DMS153 (cell line): Measurements from ENCODE around the gene FAM114A1.
"Not testable (repeated sequence)": the region's sequence is repeated elsewhere in the genome, so short reads cannot be mapped to it uniquely, and the experiment has no call there.

Experiments
- DNase-seq: peaks from one replicate; lab custom pipeline; 2025; lab: John Stamatoyannopoulos, UW

FAM114A1 gene

GRCh38 chr4:38935391-38936073, 67.9 kb downstream of the FAM114A1 start:
- DNase-seq: no peak

DNA sequence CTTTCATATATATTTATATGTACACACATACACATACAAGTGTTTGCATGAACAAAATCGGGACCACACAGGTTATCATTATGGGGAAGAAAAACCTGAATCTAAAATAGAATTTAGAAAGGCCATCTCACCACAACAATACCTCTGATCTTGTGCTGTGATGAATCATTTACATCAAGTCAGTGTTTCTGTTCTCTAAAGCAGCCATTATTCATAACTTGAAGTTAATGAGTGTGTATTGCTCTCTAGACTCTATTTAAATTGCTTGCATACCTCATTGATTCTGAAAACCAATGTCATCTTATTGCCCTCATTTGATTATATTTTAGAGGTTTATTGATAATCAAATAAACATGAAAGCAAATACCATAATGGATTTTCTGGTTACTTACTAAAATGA, 71.6 kb downstream of the FAM114A1 start:
- DNase-seq: no peak

DNA sequence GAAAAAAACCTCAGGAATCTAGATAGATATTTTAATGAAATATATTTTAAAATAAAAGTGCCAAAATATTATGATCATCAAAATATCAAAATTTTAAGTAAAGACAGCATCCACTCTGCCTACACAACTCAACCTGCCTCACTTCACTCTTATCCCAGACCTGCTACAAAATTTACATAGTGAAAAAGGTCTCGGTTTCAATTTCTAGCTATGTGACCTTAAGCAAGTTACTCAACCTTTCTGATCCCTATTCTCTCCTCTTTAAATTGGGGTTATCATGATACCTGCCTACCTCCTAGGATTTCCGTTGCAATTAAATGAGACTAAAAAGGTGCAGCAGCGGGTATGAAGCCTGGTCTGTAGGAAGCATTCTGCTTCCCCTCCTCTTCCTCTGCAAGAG, 72.9 kb downstream of the FAM114A1 start:
- DNase-seq: no peak

DNA sequence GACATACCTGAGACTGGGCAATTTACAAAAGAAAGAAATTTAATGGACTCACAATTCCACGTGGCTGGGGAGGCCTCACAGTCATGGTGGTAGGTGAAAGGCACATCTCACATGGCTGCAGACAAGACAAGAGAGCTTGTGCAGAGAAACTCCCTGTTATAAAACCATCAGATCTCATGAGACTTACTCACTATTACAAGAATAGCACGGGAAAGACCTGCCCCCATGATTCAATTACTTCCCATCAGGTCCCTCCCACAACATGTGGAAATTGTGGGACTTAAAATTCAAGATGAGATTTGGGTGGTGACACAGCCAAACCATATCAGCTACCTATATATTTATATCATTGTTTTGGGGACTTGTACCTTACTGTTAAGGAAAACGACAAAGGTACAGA, 74.3 kb downstream of the FAM114A1 start:
- not testable (repeated sequence) for DNase-seq

- no peak for DNase-seq
Observed at GRCh38 chr4:38943343-38943742, 75.7 kb downstream of the FAM114A1 start.

DNA sequence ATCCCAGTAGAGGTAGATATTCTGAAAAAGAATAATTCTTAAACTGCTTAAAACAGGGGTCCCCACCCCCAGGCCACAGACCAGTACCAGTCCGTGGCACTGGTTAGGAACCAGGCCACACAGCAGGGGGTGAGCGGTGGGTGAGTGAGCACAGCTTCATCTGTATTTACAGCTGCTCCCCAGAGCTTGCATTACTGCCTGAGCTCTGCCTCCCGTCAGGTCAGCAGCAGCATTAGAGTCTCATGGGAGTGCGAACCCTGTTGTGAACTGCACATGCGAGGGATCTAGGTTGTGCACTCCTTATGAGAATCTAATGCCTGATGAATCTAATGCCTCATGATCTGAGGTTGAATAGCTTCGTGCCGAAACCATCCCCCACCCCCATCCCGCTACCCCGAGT, 76.8 kb downstream of the FAM114A1 start:
- no peak for DNase-seq

DNA sequence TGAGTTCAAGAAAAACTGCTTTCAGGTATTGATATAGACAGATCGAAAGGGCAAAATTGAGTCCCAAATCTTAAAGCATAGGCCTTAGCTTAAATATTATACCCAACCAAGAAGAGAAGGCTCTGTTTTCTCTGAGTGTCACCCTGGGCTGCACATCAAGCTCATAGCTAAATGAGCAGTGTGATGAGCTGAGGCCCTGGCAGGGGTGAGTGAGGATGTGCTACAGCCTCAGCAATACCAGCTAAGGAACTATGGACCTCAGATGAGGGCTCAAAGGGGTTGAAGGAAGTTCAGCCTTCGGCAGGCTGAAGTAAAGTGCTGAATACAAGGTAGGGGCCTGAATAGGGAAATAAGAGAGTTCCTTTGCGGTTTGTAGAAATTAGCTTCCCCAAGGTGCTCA, 79.3 kb downstream of the FAM114A1 start:
- DNase-seq: no peak

DNA sequence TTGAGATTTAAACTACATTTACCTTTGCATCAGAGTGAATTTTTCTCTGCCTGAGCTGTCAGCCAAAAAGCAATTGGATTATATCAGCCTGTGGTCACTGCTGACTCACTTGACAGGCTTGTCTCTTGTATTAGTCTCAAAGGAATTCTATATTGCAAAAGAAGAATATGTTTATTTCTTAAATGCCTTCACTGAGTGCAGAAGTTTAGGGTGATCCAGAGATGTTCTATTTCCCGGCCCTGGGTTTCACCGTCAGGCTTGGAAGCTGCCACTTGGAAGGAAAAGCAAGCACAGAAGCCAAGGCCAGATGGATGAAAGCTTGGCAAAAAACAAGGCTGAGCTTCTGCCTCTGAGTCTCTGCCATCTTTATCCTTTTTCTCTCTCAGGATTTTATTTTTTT, 80.9 kb downstream of the FAM114A1 start:
- DNase-seq: no peak

DNA sequence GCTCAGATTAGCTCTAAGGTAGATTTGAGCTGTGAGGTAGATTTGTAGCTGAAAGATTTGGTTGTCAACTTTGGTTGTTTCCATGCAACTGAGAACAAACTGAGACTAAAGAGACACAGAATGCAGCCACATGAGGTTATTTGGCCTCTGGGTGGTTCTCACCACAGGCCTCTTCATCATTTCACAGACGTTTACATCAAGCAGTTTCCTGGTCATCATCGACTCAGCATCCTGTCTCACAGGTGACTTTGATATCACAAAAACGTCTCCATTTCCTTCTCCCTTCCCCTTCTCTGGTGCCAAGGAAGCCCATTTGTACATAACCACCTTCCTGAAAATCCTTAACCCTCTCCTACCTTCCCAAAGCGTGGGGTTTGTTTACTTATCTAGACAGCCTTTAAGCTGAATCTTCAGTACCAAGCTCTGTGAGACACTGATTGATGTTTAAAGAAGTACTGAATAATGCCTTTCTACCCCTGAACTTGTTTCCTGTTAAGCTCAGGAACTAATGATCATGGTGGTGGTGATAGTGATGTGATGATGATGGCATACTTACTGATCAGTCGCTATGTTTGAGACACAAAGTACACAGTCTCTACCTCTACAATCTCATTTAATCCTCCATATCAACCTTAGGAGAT, 81.9 kb downstream of the FAM114A1 start:
- DNase-seq: no peak

DNA sequence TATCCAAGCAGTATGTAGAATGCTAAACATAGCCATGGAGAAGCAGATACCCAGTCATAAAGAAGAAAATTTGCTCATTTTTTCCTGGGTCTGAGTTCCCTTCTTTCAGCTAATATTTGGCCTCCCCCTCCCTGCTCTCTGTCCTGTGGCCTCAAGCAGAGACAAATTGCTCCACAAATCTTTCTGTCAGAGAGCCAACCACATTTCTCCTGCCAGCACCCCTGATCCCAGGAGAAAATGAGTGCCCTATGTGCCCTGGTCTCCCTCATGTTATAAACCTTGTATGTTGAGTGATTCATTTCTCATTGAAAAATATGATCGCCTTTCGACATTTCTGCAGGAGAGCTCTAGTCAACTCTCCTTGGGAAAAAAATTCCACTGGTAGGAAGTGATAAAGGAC, 82.6 kb downstream of the FAM114A1 start:
- DNase-seq: no peak

DNA sequence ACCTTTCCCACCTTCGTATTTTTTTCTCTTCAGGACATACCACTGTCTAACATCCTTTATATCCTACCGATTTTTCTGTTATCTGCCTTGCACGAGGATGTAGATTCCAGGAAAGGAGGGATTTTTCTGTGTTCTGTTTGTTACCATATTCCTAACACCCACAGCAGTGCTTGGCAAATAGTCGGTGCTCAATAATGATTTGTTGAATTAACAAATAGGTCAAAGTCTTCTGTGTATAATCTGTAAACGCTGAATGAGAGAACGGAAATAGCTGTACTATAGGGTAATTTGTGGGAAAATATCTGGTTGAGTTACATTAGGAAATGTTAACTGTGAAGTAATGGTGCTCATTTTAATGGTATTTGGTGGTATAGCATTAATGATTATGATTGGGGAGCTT, 83.1 kb downstream of the FAM114A1 start:
- no peak for DNase-seq

DNA sequence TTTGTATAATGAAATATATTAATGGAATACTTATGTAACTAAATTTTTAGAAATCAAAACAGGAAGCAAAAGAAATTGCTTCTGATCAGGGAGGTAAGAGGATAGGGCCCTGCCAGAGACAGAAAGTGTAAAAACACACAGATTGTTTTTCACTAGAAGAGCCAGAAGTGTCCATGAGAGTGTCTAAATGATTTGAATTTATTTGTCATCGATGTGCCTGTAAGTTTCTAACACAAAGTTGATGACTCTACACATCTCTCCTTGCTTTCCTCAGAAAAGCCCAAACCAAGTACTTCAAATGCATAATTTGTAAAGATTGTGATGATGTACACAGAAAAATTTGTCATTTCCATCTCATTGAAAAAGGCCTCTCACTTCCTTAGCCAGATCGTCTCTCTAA, 84.0 kb downstream of the FAM114A1 start:
- DNase-seq: no peak

DNA sequence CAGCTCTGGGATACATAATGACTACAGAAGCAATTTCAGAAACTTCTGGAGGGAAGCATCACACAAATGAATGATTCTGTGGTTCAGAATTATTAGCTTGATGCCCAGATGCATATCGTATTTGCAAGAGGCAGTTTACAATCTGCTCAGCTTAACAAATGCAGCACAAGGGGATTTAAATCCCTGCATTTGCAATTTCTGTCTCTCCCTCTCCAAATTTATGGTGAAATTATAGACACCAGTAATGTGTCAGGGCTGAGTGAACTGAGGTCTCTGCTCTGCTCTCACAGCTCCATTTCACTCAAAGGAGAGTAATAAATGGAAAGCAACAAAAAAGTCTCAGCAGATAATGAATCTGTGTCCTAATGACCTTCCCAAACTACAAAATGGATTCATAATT, 84.4 kb downstream of the FAM114A1 start:
- no peak for DNase-seq

- no peak for DNase-seq
Observed at GRCh38 chr4:38954727-38955126, 87.1 kb downstream of the FAM114A1 start.

- no peak for DNase-seq
Observed at GRCh38 chr4:38955957-38956356, 88.4 kb downstream of the FAM114A1 start.

DNA sequence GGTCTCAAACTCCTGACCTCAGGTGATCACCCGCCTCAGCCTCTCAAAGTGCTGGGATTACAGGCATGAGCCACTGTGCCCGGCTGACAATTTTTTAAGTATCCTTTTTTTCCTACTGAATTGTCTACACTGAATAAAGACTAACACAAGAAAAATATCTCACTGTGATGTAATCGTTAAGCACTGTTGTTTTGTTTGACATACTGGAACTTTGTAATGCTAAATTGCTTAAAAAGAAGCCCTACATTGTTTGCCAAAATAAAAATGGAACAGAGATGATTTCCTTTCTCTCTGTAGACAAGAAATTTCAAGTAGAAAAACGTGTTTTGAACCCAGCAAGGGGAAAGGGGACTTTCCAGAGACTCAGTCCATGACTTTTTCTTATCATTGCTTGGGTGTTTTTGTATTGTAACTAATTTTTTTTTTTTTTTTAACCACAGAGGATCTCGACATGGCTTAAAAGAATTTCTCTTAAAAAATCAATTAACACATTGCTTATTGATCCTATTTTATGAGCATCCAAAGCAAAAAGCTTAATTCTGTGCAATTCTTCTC, 89.7 kb downstream of the FAM114A1 start:
- DNase-seq: no peak

DNA sequence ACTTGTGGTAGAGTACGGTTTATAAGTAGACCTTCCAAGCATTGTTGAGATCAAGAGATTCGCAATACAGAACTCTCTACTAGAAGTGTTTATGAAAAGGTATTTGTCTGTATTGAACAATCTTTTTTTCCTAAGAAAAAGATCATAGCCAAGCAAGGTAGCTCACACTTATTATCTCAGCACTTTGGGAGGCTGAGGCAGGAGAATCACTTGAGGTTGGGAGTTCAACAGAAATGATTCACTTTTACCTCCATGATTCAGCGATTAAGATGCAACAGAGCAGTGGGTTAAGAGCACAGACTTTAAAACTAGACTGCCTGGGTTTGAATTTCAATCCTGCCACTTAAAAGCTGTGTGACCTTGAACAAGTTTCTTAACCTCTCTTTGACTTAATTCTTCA, 90.3 kb downstream of the FAM114A1 start:
- no peak for DNase-seq

DNA sequence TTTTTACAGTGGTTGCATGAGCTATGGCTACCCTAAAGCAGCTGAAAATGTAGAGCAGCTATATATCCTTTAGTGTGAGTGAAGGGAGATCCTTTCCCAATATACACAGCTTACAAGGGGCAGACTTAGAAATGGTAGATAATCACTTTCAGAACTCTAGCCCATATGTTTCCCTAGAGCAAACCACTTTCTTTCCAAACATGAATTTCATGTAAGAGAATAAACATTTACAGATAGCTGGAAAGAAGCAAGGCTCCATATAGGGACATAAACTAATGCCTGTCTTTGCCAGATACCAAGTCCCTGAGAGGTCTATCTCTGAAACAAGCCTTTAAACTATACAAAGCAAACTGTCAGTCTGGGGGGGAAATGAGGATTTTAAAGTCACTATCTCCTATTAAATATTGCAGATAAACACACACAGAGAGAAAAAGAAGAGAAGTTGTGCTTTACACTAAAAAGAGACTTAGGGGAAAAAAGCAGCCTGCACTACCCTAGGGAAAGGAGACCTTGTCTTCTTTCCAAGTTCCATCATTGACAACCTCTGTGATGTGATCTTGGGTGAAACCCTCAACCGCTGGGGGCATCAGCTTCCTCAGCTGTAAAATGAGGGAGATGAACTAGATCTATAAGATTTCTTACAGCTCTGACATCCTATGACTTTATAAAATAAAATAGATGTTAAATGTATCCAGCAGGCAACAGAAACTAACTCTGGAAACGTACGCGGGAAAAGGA, 91.0 kb downstream of the FAM114A1 start:
- no peak for DNase-seq

DNA sequence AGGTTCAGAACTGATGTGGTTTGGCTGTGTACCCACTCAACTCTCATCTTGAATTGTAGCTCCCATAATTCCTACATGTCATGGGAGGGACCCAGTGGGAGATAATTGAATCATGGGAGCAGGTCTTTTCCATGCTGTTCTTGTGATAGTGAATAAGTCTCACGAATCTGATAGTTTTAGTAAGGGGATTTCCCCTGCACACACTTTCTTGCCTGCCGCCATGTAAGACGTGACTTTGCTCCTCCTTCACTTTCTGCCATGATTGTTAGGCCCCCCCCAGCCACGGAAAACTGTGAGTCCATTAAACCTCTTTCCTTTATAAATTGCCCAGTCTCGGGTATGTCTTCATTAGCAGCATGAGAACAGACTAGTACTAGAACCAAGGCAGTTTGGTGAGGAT, 91.6 kb downstream of the FAM114A1 start:
- not testable (repeated sequence) for DNase-seq

GRCh38 chr4:38964942-38965775, 97.6 kb downstream of the FAM114A1 start:
- no peak for DNase-seq

- DNase-seq: no peak
Observed at GRCh38 chr4:38965866-38966265, 98.3 kb downstream of the FAM114A1 start.
